Measurements from ENCODE around the gene KCNA5. TPM values are rescaled to one million over a fixed set of nuclear protein-coding genes. Genes with fewer than 3 reads are reported as not detected.

Gene KCNA5
- total RNA-seq = 1 to 10 TPM in 3 of 4 donors, under 1 TPM in 1; 0.60 to 3.7 (median 2.0) TPM

DNA sequence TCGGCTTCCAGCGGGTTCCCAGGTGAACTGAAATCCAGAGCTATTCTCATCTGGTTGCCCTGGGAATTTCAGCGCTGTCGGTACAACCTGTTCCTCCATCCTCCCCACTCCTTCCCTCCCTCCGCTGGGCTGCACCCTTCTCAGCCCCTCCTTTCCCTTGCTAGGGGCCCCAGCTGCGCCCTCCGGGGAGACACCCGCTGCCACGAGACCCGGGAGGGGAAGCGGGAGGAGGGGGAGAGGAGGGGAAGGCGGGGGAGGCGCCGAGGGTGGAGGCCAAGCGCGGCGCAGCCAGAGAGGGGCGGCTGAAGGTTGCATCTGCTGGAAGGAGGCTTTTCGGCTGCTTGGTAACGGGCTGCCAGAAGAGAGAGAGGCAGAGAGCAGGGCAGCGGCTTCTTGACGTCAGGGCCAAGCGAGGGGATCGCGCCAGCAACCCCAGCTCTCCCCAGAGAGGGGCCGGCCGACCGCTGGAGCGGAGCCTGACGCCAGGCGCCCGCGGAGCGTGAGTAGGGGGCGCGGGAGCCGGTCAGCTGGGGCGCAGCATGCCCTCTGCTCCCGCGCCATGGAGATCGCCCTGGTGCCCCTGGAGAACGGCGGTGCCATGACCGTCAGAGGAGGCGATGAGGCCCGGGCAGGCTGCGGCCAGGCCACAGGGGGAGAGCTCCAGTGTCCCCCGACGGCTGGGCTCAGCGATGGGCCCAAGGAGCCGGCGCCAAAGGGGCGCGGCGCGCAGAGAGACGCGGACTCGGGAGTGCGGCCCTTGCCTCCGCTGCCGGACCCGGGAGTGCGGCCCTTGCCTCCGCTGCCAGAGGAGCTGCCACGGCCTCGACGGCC is at the start of gene KCNA5:
KCNA5 (plus strand) TSS at position 291 of the 831 bp plus-strand sequence; CDS start at position 560, 269 bp downstream.
- peak within 1 kb of the TSS in 3 of 4 donors; percentile 15 to 30 (median 16) for H3K4me3 ChIP-seq
- H3K4me1 ChIP-seq = peaks cover 0 to 9% (median 0%) of the 10 kb centered on the region in 4 donors
- no peaks in the 10 kb centered on the region for H3K9me3 ChIP-seq
- H3K27me3 ChIP-seq = peaks cover 67% of the 10 kb centered on the region
- intact Hi-C loops (cut with DNase I; ENCODE audit: low total_unique reads) = no loop called here
- H3K27ac ChIP-seq = peak within 1 kb of the TSS in 1 of 4 donors; percentile 43
- no peak for DNase-seq
- 38% methylated on average over 67 of the region's 68 CpGs; no CpG with 5 or more reads in 1 of the 2 donors for WGBS, 2 donors (ENCODE audit: low coverage in 1 of 2)
- H3K36me3 ChIP-seq = no peaks in the 10 kb centered on the region
- in situ Hi-C loops (cut with MboI; ENCODE audit: low pct_ligation_motif_present in 1 of 4, low pct_unique_long_range_greater_than_20kb in 1 of 4, low sequenced_read_pairs in 3 of 4) = no loop called here
- no peak for TF ChIP-seq EP300 (IDR thresholded peaks at IDR 0.05; ENCODE audit: low read depth)
- no peak for TF ChIP-seq POLR2A (IDR thresholded peaks at IDR 0.05)
- no peak for TF ChIP-seq POLR2AphosphoS5 (IDR thresholded peaks at IDR 0.05)

DNA sequence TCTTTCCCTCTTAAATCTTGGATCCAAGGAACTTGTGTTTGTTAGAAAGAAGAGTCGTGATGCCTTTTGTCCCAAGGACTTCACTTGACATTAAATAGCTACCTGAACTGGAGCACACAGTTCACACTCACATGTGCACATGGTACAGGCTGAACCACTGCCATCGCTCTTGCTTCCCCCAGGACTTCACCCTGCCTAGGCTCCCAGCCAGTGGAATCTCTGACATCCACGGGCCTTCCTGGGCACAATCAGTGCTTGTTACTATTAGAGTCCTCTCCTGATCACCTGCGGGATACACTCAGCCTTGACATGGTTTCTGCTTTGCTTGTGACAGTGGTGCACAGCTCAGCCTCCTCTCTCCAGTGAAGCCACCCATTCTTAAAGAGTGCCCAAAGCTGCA is 49.1 kb upstream of the KCNA5 start:
- Histone ChIP-seq H3K4me3 (no peak overlapping the region), H3K4me1 (peaks cover 0 to 3% (median 0%) of the 10 kb centered on the region in 4 donors), H3K36me3 (no peaks in the 10 kb centered on the region), H3K27me3 (peaks cover 34% of the 10 kb centered on the region), H3K27ac (no peak overlapping the region), H3K9me3 (no peaks in the 10 kb centered on the region)
- in situ Hi-C loops (cut with MboI; ENCODE audit: low pct_ligation_motif_present in 1 of 4, low pct_unique_long_range_greater_than_20kb in 1 of 4, low sequenced_read_pairs in 3 of 4) = loop anchor here in 1 of 4 donors (10.0 kb wide), 1 partner anchor 140 kb away; no protein-coding TSS in a partner anchor
- intact Hi-C loops (cut with DNase I; ENCODE audit: low total_unique reads) = no loop called here
- WGBS, 2 donors (ENCODE audit: low coverage in 1 of 2) = 83% methylated on average over 4 of the region's 4 CpGs; no CpG with 5 or more reads in 1 of the 2 donors
- no peak for TF ChIP-seq POLR2A (IDR thresholded peaks at IDR 0.05)
- TF ChIP-seq, protein P1, sequence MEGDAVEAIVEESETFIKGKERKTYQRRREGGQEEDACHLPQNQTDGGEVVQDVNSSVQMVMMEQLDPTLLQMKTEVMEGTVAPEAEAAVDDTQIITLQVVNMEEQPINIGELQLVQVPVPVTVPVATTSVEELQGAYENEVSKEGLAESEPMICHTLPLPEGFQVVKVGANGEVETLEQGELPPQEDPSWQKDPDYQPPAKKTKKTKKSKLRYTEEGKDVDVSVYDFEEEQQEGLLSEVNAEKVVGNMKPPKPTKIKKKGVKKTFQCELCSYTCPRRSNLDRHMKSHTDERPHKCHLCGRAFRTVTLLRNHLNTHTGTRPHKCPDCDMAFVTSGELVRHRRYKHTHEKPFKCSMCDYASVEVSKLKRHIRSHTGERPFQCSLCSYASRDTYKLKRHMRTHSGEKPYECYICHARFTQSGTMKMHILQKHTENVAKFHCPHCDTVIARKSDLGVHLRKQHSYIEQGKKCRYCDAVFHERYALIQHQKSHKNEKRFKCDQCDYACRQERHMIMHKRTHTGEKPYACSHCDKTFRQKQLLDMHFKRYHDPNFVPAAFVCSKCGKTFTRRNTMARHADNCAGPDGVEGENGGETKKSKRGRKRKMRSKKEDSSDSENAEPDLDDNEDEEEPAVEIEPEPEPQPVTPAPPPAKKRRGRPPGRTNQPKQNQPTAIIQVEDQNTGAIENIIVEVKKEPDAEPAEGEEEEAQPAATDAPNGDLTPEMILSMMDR (IDR thresholded peaks at IDR 0.05) = no peak
- no peak for TF ChIP-seq POLR2AphosphoS5 (IDR thresholded peaks at IDR 0.05)
- no peak for TF ChIP-seq EP300 (IDR thresholded peaks at IDR 0.05; ENCODE audit: low read depth)
- DNase-seq = no peak

DNA sequence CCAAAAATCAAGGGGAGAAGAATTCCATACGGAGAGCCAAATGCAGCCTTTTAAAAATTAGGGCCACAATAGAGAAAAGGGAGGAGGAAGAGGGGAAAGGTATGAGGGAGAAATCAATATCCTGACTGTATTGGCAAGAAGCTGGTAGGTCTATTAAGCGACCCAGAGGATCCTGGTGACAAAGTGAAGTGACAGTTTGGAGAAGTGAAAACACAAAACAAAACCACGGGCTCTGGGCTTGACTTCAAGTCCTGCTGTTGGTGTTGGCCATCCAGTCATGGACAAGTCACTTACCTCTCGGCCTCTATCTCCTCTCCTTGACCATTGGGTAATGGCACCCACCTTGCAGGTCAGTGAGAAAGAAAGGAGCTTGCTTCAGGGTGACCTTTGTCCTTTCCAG is 47.0 kb upstream of the KCNA5 start:
- intact Hi-C loops (cut with DNase I; ENCODE audit: low total_unique reads) = no loop called here
- DNase-seq = no peak
- no peaks in the 10 kb centered on the region for H3K9me3 ChIP-seq
- peaks cover 36% of the 10 kb centered on the region for H3K27me3 ChIP-seq
- no peak overlapping the region for H3K4me3 ChIP-seq
- TF ChIP-seq, protein P1 (IDR thresholded peaks at IDR 0.05) = no peak
- TF ChIP-seq EP300 (IDR thresholded peaks at IDR 0.05; ENCODE audit: low read depth) (no peak), POLR2A (IDR thresholded peaks at IDR 0.05) (no peak)
- H3K4me1 ChIP-seq = peaks cover 0 to 3% (median 0%) of the 10 kb centered on the region in 4 donors
- in situ Hi-C loops (cut with MboI; ENCODE audit: low pct_ligation_motif_present in 1 of 4, low pct_unique_long_range_greater_than_20kb in 1 of 4, low sequenced_read_pairs in 3 of 4) = loop anchor here in 1 of 4 donors (10.0 kb wide), 1 partner anchor 142 kb away; no protein-coding TSS in a partner anchor
- H3K36me3 ChIP-seq = no peaks in the 10 kb centered on the region
- H3K27ac ChIP-seq = no peak overlapping the region
- 67 to 70% methylated on average over 3 to 4 of the region's 4 CpGs for WGBS, 2 donors (ENCODE audit: low coverage in 1 of 2)

DNA sequence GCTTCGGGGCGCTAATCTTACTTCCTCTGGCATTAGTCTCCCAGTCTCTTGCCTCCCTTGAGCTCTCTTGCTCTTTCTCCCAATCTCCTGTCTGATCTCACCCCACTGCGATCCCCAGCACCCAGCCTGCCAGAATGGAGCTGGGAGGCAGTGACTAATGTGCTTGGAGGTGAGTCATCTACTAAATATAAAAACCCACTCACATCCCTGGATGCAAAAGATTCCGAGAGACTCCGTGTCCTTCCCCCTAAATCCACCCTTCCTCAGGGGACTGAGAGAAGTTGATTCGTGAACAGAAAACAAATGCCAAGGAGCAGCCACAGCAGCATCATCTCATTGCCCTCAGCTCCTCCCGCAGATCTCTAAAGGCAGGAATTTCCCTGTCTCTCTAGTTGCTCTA is 45.7 kb upstream of the KCNA5 start:
- in situ Hi-C loops (cut with MboI; ENCODE audit: low pct_ligation_motif_present in 1 of 4, low pct_unique_long_range_greater_than_20kb in 1 of 4, low sequenced_read_pairs in 3 of 4) (loop anchor here in 1 of 4 donors (10.0 kb wide), 1 partner anchor 143 kb away; no protein-coding TSS in a partner anchor), intact Hi-C loops (cut with DNase I; ENCODE audit: low total_unique reads) (no loop called here)
- H3K27me3 ChIP-seq = peaks cover 31% of the 10 kb centered on the region
- no peak overlapping the region for H3K4me3 ChIP-seq
- TF ChIP-seq POLR2A (IDR thresholded peaks at IDR 0.05) = no peak
- TF ChIP-seq, protein P1 (IDR thresholded peaks at IDR 0.05) = no peak
- no peak for TF ChIP-seq POLR2AphosphoS5 (IDR thresholded peaks at IDR 0.05)
- no peak for TF ChIP-seq EP300 (IDR thresholded peaks at IDR 0.05; ENCODE audit: low read depth)
- DNase-seq = no peak
- H3K4me1 ChIP-seq = peaks cover 0 to 3% (median 0%) of the 10 kb centered on the region in 4 donors
- WGBS, 2 donors (ENCODE audit: low coverage in 1 of 2) = 40 to 60% methylated on average over 1 to 7 of the region's 7 CpGs
- H3K36me3 ChIP-seq = no peaks in the 10 kb centered on the region
- H3K9me3 ChIP-seq = no peaks in the 10 kb centered on the region
- H3K27ac ChIP-seq = peak overlapping the region in 2 of 4 donors; percentile 35 to 39
